ENCODE measurements around the gene JAK2. TPM values are rescaled to one million over a fixed set of nuclear protein-coding genes. Genes with fewer than 3 reads are reported as not detected.
A peak's percentile ranks its signal among the peaks of the same experiment; 100 is the strongest.

JAK2 gene
- total and polyA plus RNA-seq, 2 donors (not counting 3 experiments of a cell fraction or from before 2014, with no cell fraction given) = 2.1 to 10.3 TPM

GRCh38 chr9:5095795-5096194 lies 110.7 kb downstream of the JAK2 start:
- no TSS peak for BruUV-seq (replicated peaks)
- Histone ChIP-seq H3K79me2 (ENCODE audit: control insufficient read depth, insufficient read depth, low read length) (no peaks in the 10 kb centered on the region), H3K9me1 (replicated peaks; ENCODE audit: control insufficient read depth, extremely low read depth, insufficient read depth, low read length) (no peaks in the 10 kb centered on the region), H3K9ac (replicated peaks; ENCODE audit: extremely low read depth, insufficient read depth, low read length) (no peak overlapping the region), H3K4me2 (ENCODE audit: insufficient read depth, low read length) (no peak overlapping the region), H3K4me1 (ENCODE audit: control insufficient read depth, extremely low read depth, insufficient read depth, low read length) (peaks cover under 1% of the 10 kb centered on the region), H3K36me3 (ENCODE audit: control insufficient read depth in 2 of 2, extremely low read depth in 1 of 2, insufficient read depth in 2 of 2, low read length in 2 of 2) (no peaks in the 10 kb centered on the region), H3K4me3 (replicated peaks in 1 of 3; ENCODE audit: insufficient read depth in 1 of 3, low read depth in 1 of 3, low read length in 3 of 3) (no peak overlapping the region), H2AFZ (ENCODE audit: low read depth, low read length) (no peak overlapping the region), H3K27me3 (ENCODE audit: control insufficient read depth in 2 of 2, insufficient read depth in 2 of 2, low read length in 2 of 2) (no peaks in the 10 kb centered on the region), H4K20me1 (replicated peaks; ENCODE audit: control insufficient read depth, extremely low read depth, insufficient read depth, low read length) (no peaks in the 10 kb centered on the region), H3K27ac (ENCODE audit: insufficient read depth, low read depth, low read length) (no peak overlapping the region), H3K9me3 (replicated peaks; ENCODE audit: control insufficient read depth, insufficient read depth, low read length) (no peaks in the 10 kb centered on the region)
- DNase-seq (ENCODE audit: low read depth, low spot score) (peak; percentile 33), FAIRE-seq (peak; percentile 21)
- dilution Hi-C loops (cut with MboI; ENCODE audit: extremely low pct_ligation_motif_present, low sequenced_read_pairs) (no loop called here), intact Hi-C loops (cut with micrococcal nuclease) (no loop called here)
- CTCF ChIA-PET = no interaction called here
- POLR2A ChIA-PET = no interaction called here
- TF ChIP-seq MYC (IDR thresholded peaks at IDR 0.05; ENCODE audit: low read depth, low read length) (no peak), GATA2 (IDR thresholded peaks at IDR 0.05; ENCODE audit: insufficient read depth, insufficient read length, low read depth, low read length) (no peak), CTCF (IDR thresholded peaks at IDR 0.05; ENCODE audit: extremely low read depth in 1 of 2, insufficient read depth in 1 of 2, low read depth in 1 of 2, low read length in 2 of 2) (no peak), JUN (IDR thresholded peaks at IDR 0.05; ENCODE audit: borderline replicate concordance, insufficient read depth, insufficient read length, low read depth) (peak; percentile 77), FOS (IDR thresholded peaks at IDR 0.05; ENCODE audit: borderline replicate concordance, insufficient read depth, low read length) (peak; percentile 85), POLR2A (IDR thresholded peaks at IDR 0.05; ENCODE audit: low read depth, low read length) (no peak), EZH2 (IDR thresholded peaks at IDR 0.05; ENCODE audit: borderline replicate concordance, low read depth, low read length, severe bottlenecking) (no peak)
